OCI-M2 (cell line): ENCODE data around the gene MTG1.
A peak's percentile ranks its signal among the peaks of the same experiment; 100 is the strongest.
"Not testable (repeated sequence)": the region's sequence is repeated elsewhere in the genome, so short reads cannot be mapped to it uniquely, and the experiment has no call there.

Experiments
- DNase-seq: peaks from one replicate; lab custom pipeline; 2025; ENCODE audit not compliant: unreplicated experiment; lab: John Stamatoyannopoulos, UW

Gene MTG1

DNA sequence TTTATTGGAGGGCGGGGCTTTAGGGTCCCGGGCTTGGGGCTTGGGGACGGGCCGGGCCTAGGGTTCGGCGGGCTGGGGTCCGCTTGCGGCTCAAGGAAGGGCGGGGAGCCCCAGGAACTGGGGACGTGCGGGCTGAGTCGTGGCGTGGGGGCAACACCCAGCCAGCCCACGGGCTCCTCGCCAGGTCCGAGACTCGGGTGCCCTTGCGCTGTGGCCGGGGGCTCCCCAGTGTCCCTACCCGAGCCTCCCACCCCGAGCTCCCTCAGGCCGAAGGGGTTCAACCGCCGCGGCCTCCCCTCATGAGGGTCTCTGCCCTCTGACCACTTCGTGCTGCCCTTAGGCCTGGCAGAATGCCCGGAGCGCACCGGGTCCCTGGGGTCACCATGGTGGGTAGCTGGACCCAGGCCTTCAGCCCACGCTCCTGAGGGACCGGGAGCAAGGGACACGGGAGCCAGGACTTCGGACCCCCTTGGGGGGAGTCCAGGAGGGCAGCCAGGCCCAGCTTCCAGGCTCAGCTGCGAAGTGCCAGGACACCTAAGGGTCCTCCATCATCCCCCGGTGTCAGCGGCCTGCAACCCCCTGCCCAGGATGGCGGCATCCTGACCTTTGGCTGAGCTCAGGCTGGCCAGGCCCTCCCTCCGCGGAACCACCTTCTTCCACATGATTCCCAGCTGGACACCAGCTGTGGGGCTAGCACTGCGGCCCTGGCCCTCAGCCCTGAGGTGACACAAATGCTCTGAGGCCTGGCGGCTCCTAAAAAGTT, 35.6 kb upstream of the MTG1 start:
- no peak for DNase-seq

DNA sequence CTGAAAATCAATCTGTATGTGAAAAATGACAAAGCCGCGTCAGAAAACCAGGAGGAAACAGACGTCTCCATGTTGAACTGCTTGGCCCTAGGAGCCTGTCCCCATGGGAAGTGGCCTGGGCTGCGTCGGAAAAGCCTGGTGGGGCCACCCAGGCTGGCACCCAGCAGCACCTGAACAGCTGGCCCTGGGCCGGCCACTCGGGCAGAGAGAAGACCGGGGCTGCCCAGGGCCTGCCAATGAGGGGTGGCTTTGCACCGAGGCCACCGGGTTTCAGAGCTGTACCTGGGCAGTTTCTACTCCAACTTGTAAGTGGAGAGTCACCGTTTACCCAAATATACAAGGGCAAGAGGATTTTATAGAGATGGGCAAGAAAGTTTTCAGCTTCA, 35.0 kb upstream of the MTG1 start:
- DNase-seq = no peak

DNA sequence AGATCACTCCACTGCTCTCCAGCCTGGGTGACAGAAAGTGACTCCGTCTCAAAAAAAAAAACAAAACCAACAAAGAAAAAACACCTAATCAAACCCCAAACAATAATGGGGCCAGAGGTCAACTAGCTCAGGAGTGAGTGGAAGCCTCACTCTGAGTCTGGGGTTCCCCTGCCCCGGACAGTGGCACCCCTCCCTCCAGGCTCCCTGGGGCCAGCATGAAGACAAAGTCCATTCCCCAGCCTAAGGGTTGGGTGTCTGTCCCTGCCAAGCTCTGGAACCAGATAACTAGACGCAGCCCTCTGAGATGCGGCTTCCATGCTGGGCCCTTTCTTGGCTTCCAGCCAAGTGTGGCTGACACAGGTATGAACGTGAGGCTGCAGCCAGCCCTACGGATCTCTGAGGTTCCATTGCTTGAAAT, 34.4 kb upstream of the MTG1 start:
- DNase-seq = no peak

DNA sequence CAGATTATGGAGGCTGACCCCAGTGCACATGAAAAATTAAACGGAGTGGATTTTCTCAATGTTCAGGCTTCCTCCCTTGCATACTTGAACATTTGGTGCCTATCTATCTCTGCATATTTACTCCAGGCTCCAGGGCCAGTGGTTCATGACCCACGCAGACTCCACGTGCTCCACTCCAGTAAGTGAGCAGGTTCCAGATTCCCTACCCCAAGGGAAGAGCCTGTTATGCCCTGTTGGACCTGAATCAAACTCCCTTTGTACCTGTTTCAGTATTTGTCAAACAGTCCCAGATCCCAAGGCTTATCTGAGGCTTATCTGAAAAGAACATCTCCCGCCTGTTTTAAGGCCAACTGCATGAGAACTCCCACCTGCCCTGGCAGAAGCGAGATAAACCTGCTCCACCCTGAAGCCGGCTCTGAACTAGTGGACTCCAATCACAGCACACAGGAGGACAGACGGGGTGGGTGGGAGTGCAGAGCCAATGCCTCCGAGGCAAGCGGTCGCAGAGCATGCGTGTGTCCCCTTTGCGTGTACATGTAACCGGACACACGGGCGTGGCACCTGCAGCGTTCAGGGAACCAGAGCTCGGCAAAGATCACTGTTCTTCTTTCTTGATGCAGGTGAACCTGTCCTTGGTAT, 33.9 kb upstream of the MTG1 start:
- no peak for DNase-seq

DNA sequence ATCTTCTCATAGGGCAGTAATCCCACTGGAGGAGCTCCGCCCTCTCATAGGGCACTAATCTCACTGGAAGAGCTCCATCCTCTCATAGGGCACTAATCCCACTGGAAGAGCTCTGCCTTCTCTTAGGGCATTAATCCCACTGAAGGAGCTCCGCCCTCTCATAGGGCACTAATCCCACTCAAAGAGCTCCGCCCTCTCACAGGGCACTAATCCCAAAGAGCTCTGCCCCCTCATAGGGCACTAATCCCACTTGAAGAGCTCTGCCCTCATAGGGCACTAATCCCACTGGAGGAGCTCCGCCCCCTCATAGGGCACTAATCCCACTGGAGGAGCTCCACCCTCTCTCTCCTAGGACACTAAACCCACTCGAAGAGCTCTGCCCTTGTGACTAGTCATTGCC, 32.7 kb upstream of the MTG1 start:
- no peak for DNase-seq

DNA sequence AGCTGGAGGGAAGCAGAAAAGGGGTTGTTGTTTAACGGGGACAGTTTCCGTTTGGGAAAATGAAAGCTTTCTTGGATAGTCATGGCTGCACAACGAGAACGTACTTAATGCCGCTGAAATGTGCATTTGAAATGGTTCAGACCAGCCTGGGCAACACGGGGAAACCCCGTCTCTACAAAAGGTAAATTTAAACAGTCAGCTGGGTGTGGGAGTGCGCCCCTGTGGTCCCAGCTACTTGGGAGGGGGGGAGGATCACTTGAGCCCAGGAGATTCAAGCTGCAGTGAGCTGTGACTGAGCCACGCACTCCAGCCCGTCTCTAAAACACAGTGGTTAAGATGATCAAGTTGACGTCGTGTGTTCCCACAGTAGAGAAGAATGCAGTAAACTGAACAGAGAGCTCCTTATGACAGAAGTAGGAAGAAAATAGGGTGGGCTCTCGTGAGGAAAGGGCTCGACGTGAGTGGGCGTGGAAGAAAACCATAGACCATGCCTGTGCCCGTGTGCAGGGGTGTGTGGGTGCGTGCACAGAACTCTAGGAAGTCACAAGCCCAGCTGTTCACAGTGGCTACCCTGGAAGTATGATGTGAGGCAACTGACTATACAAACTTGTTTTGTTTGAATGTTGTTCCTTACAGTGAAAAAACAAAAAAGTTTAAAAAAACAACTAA, 32.0 kb upstream of the MTG1 start:
- DNase-seq = no peak

DNA sequence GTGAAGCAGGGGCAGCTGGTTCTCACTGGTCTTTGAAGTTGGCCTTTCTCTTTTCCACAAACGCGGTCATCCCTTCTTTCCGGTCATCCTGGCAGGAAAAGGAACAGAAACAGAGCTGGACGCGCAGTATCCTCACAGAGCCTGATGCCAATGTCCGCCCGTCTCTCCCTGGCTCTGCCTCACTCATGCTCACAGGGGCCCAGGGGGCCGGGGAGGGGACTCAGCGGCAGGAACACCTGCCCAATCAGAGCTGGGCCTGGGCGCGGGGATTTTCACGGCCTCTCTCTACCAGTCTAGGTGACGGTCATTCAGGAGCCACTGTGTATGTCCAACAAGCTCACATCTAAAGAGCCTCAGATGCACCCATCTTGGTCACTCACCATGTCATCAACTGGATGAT, 31.1 kb upstream of the MTG1 start:
- no peak for DNase-seq

DNA sequence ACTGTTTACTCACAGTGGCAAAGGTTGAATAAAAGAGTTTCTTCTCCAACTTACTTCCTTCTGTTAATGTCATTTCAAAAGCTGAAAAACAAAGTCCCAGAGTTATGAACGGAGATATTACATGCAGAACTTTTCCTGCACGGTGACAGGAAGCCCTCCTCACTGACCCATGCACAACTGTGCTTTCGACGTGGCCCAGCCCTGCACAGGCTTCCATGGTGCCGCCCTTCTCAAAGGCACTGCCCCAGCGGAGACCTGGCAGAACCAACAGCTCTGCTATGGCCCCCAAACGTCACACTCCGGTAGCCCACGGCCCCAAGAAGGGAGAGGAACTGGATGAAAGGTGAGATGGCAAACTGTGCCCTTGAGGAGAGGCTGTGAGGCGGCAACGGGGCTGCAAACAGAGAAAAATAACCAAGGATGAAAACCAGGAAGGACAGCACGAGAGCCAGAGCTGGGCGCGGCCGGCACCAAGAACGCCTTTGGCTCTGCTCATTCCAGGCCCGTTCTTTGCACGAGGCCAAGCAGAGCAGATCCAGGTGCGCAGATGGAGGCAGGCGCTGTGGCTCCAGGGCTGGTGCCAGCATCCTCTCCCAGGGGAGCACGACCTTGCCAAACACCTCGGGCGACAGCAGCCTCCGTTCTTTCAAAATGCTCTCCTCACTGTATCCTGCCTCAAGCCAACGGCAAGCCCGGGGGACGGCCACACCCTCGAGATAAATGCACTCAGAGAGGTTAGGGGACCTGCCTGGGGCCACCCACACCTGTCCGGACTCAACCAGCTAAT, 29.1 kb upstream of the MTG1 start:
- no peak for DNase-seq

DNA sequence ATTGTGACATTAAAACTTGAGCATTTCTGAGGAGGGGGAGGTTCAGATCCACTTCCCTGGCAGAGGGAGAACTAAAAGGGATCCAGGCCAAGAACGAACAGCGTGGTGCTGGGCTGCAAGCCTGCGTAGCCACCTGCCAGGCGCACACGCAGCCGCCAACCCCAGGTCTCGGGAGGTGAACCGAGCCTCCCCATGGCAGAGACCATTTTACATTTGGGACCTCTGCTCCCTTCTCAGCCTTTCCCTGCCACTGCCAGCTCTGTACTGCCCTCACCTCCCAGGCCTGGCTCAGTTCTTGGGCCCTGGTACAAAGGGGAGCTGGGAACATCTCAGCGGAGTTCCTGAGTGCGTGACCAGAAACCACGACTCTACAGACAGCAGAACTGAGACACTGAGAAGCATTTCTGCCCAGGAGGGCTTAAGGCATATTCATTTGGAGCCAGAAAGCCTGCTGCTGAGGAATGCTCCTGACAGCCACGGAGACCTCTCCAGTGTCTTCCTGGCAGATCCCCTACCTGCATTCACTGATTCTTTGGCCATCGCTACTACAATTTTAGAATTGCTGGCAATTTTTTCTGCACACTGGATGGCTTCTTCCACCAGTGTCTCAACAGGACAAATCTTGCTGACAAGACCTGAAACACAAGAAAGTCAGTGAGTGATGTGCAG, 28.4 kb upstream of the MTG1 start:
- no peak for DNase-seq

DNA sequence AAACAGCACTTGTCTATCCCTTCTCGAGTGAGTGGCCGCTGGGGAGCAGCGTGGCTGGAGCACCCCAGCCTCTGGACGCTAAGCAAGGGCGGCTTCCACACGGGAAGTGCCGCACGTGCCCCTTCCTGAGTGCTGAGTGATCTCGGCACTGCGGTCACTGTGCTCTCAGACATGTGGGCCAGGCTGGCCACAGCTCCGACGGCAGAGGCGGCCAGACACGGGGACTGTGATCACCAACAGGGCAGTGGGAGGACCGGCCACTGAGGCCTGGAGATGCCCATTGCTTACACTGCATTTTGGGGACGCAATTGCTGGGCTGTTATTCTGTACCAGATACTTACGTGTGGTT, 27.9 kb upstream of the MTG1 start:
- no peak for DNase-seq

DNA sequence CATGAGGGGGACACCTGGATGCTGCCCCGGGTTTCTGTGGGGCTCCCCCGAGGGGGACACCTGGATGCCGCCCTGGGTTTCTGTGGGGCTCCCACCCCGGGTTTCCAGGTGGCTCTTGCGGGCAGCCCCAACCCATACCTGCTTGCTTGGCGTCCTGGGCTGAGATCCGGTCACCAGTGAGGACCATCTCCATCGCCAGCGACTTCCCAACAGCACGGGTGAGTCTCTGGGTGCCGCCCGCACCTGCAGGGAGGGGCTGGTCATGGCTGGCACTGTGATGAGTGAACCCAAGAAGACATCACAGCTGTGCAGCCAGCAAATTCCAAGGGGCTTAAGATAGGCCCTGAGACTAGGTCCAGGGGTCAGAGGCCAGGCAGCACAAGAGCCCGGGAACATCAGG, 27.2 kb upstream of the MTG1 start:
- no peak for DNase-seq

DNA sequence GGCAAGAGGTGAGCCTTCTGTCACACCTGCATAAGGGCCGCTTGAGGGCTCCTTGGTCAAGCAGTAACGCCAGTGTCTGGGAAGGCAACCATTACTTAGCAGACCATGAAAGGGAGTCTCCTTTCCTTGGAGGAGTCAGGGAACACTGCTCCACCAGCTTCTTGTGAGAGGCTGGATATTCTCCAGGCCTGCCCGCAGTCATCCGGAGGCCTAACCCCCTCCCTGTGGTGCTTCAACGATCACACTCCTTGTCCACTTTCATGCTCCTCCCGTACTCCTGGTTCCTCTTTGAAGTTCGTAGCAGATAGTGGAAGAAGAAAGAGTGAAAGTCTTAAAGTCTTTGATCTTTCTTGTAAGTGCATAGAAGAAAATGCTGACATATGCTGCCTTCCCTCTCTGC, 26.5 kb upstream of the MTG1 start:
- not testable (repeated sequence) for DNase-seq

DNA sequence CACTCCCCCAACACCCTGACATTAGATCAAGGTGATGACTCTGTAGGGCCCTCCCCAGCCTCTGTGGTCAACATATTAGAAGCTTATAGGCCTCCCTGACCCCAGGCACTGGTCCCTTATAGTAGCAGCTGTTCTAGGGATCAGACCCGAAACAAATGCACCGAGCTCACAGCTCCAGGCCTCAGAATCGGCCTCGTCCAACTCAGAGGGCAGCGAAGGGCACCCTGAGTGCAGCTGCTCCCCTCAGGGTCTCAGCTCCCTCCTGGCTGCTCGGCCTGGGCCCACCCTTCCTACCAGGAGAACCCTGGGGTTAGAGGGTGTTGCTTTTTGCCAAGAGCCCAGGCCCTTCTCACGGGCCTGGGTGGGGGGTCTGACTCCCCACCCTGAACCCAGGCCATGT, 25.8 kb upstream of the MTG1 start:
- no peak for DNase-seq

DNA sequence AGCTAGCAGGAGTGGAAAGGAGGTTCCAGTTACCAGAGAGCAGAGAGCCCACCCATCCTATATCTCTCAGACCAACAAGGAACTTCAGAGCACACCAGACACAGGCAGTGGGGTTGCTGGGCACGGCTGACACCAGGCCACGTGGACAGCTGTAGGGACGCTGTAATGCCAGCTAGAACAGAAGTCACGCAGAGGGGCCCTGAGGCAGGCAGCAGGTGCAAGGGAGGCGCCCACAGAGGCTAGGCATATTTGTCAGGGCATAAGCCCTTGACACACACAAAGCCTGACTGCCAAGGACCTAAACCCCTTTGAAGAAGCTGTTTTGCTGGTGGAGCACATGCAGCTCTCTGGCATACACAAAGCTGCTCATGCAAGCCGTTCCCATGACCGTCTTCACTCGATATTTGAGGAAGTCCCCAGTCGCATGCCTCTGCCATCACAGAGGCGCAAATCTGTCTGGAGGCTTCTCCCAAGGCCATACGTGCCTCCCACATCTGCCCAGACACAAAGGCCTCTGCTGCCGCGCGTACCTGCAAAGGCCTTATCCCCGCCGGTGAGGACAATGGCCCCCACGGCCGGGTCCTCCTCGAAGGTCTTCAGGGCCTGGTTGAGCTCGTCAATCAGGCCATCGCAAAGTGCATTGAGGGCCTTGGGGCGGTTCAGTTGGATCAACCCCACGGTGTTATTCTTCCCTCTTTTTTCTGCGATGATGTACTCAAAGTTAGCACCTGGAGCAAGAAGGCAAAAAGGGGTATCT, 23.7 kb upstream of the MTG1 start:
- no peak for DNase-seq

DNA sequence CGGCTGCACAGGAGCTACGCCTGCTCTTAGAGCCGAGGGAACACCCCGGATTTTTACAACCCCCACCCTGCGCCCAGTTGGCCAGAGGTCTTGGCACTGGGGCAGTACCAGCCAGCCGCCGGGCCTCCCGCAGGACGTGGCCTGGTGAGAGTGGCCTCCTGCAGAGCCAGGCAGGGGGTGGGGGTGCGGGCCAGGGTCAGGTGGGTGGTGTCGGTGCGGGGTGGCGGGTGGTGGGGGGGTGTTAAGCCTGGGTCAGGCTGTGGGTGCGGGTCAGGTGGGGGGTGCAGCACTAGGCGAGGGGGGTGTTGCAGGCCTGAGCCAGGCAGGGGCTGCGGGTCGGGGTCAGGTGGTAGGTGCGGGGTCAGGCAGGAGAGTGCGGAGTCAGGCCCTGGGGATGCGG, 21.4 kb upstream of the MTG1 start:
- no peak for DNase-seq

DNA sequence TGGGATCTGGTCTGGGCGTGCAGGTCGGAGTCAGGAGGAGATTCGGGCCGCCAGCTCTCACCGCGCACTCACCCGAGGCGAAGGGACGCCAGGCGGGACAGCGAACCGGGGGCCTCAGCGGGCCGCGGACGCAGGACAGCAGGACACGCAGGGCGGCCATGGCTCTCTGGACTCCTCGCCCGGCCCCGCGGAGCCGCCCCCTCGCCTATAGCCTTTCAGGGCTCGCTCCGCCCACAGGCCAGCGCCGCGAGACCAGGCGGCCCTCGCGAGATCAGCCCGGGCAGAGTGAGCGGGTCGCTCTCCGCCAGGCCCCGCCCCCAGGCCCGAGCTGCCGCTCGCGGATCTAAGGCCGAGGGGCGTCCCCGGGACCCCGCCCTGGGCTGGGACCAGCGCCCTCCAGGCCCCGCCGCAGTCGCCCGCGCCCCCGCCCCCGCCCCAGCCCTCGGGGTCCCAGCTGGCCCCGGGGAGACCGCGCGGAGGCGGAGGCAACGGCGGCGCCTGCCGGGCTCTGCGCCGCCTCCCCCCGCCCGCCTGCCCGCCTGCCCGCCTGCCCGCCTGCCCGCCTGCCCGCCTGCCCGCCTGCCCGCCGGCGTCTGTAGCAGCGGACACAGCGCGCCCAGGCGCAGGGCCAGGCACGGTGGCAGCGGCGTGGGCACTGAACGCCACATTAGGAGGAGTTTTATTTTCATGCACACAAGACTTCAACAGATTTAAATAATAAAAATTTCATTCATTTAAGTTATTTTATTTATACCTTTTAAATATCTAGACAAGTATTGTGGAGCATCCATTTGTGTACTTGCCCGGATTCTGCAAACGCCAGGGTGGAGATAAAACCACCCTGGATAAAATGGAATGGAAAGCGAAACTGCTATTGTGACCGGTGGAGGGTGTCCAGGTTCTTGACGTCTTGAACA, 20.5 kb upstream of the MTG1 start, which contains the start of gene ECHS1:
Gene ECHS1 (minus strand): TSS at position 181 of the 917 bp plus-strand sequence. CDS start 21 bp downstream, at position 160.
- peak; percentile 54 for DNase-seq

DNA sequence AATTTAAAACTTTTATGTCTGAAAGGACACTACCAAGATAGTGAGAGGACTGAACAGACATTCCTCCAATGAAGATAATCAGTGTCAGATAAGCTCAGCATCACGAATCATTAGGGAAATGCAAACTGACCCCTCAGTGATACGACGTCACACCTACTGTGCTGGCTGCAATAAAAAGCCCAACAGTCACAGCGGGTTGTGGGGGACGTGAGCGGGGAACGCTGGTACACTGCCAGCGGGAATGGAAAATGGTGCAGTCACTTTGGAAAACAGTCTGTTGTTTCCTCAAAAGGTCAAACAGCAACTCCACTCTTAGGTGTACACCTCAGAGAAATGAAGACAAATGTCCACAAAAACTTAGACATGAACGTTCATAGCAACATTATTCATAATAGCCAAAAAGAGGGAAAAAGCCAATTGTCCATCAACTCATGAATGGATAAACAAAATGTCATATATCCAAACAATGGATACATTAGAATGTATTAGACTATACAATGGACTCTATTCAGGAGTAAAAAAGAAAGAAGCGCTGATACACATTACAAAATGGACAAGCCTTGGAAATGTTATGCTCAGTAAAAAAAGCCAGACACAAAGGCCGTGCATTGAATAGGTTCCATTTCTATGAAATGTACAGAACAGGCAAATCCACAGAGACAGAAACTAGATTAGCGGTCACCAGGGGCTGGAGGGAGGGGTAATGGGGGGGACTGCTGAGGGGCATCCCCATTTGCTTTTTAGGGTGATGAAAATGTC, 18.4 kb upstream of the MTG1 start:
- DNase-seq = no peak

DNA sequence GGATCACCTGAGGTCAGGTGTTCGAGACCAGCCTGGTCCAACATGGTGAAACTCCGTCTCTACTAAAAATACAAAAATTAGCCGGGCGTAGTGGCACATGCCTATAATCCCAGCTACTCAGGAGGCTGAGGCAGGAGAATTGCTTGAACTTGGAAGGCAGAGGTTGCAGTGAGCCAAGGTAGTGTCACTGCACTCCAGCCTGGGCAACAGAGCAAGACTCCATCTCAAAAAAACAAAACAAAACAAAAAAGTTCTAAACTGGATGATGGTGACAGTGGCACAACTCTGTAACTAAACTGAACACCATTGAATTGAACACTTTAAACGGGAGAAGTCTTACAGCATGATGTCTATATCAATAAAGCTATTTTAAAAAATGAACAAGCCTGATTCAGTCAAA, 17.8 kb upstream of the MTG1 start:
- DNase-seq = not testable (repeated sequence)
